ENCODE data around the gene FARP1.
"Not testable (repeated sequence)": the region's sequence is repeated elsewhere in the genome, so short reads cannot be mapped to it uniquely, and the experiment has no call there.

The FARP1 gene

GRCh38 chr13:98363326-98363725 is 220.4 kb downstream of the FARP1 start:
- no peak for DNase-seq (ENCODE audit: low spot score)

GRCh38 chr13:98364179-98364578 is 221.3 kb downstream of the FARP1 start:
- no peak for DNase-seq (ENCODE audit: low spot score)

DNA sequence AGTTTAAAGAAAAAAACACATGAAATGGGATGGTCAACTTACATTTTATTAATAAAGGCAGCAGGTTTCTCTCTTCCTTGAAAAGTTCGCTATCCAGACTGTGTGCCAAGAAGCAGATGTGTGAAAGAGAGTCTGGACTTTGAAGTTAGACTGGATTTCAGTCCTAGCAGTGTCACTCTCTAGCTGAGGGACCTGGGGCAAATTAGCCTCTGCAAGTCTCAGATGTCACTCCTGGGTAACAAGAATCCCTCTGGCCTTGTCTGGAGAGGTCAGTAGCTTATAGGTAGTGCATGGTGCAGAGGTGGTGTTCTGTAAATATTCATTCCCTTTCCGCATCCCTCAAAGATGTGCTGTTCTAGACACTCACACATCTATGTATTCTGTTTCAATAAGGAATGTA is 221.8 kb downstream of the FARP1 start:
- DNase-seq (ENCODE audit: low spot score): no peak

DNA sequence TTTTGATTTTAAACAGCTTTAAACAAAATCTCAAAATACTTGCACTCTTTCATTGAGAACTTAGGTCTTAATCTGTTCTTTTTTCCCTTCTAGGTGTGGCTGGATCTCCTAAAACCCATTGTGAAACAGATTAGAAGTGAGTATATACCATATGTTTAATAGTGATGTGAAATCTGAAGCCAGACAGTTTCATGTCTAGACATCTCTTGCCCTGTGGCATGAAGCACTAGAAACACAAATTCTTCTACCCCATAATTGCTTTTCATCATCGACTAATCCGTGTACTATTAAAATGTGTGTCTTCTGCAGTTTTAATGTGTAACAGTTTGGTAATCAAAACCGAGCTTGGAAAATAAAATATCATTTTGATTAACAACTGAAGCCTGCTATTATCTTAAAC is 222.4 kb downstream of the FARP1 start:
- DNase-seq (ENCODE audit: low spot score): no peak

GRCh38 chr13:98366010-98366409 is 223.1 kb downstream of the FARP1 start:
- no peak for DNase-seq (ENCODE audit: low spot score)

GRCh38 chr13:98366443-98366842 is 223.5 kb downstream of the FARP1 start:
- no peak for DNase-seq (ENCODE audit: low spot score)

DNA sequence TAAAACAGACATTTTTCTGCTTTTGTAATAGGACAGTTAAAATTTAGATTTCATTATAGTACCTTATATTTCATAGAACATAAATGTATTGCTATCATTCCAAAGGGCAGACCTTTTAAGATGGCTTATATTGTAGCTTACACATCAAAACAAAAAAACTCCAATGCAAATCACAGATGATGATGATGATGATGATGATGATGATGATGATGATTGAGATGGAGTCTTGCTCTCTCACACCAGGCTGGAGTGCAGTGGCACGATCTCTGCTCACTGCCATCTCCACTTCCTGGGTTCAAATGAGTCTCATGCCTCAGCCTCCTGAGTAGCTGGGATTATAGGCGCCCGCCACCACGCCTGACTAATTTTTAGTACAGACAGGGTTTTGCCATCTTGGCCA is 224.1 kb downstream of the FARP1 start:
- no peak for DNase-seq (ENCODE audit: low spot score)

DNA sequence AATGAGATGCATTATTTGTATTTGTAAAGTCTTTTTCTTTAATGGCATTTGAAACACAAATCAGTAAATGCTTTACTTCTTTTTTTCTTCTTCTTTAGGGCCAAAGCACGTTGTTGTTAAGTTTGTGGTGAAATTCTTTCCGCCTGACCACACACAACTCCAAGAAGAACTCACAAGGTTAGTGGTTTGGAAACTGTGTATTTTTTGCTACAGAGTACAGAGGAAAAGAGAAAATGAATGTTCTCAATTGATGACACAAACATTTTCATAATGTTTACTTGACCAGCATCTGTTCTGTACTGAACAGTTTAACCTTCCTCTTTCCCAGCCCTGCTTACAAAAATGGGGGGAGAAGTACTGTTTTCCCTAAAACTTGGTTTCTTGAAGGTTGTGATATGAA is 225.1 kb downstream of the FARP1 start:
- no peak for DNase-seq (ENCODE audit: low spot score)

- not testable (repeated sequence) for DNase-seq (ENCODE audit: low spot score)
Observed at GRCh38 chr13:98369520-98369919, 226.6 kb downstream of the FARP1 start.

GRCh38 chr13:98370261-98370660 is 227.4 kb downstream of the FARP1 start:
- no peak for DNase-seq (ENCODE audit: low spot score)

- peak; percentile 77 for DNase-seq (ENCODE audit: low spot score)
Observed at GRCh38 chr13:98370806-98371515, 228.1 kb downstream of the FARP1 start.

GRCh38 chr13:98371516-98372023 is 228.7 kb downstream of the FARP1 start:
- DNase-seq (ENCODE audit: low spot score): no peak

DNA sequence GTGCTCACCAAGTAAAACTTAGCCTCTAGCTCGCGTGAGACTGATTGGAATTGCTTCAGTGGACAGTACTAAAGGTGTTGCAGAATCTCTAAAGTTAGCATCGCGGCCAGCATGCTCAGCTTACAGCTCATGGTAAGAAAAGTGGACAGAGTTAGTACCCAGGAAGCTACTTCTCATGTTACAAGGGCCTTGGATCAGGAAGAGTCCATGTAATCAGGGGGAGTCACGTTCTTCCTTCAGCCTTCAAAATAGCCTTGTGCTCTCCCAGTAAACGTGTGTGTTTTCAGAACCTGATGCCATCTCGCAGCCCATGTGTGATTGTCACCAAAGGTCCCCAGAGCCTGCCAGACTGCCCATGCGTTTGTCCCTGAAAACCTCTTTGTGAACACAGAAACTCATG is 230.0 kb downstream of the FARP1 start:
- no peak for DNase-seq (ENCODE audit: low spot score)

DNA sequence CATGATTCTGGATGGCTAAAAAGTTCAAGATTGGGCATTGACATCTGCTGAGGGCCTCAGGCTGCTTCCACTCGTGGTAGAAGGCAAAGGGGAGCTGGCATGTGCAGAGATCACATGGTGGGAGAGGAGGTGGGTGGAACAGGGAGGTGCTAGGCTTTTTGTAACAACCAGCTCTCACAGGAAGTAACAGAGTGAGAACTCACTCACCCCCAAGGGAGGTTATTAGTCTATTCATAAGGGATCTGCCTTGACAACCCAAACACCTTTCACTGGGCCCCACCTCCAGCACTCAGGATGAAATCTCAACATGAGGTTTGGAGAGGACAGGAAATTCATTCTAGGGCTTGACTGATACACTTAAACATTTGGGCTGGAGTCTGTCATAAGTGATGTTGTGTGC is 231.9 kb downstream of the FARP1 start:
- no peak for DNase-seq (ENCODE audit: low spot score)

GRCh38 chr13:98377635-98378378 is 234.9 kb downstream of the FARP1 start:
- DNase-seq (ENCODE audit: low spot score): no peak

GRCh38 chr13:98384739-98385138 is 241.8 kb downstream of the FARP1 start:
- no peak for DNase-seq (ENCODE audit: low spot score)

DNA sequence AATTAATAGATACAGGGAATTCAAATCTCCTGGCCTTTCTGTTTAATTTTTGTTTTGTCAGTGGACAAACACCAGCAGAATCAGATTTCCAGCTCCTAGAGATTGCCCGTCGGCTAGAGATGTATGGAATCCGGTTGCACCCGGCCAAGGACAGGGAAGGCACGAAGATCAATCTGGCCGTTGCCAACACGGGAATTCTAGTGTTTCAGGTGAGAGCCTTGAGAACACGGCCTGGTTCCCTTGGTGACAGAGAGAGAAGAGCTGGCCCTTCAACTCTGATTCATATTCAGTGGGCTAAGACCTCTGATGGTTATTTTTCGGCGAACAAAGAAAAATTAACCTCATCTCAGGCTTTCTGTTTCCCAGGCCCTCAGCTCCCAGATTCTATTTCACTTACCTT is 242.7 kb downstream of the FARP1 start:
- no peak for DNase-seq (ENCODE audit: low spot score)

GRCh38 chr13:98386637-98387036 is 243.7 kb downstream of the FARP1 start:
- no peak for DNase-seq (ENCODE audit: low spot score)

DNA sequence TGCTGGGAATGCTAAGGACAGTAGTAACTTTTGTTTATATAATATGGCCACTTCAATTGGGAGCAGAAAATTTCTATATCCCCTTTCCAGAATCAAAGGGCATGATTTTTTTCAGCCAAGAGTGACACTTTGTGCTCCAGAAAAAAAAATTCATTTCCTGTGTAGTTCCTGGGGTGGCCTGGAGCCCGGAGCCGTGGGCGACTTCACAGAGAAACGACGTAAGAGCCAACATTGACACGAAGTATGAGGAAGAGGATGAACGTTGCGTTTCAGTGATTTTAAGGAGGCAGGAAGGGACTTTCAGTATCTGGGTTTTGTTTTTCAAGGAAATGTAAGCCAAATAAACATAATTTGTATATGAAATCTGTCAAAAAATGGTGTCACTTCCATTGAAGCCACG is 246.4 kb downstream of the FARP1 start:
- DNase-seq (ENCODE audit: low spot score): no peak

GRCh38 chr13:98390086-98390715 is 247.3 kb downstream of the FARP1 start:
- DNase-seq (ENCODE audit: low spot score): no peak

GRCh38 chr13:98393873-98394272 is 251.0 kb downstream of the FARP1 start:
- DNase-seq (ENCODE audit: low spot score): no peak

GRCh38 chr13:98394820-98395510 is 252.1 kb downstream of the FARP1 start:
- DNase-seq (ENCODE audit: low spot score): no peak
